Measurements from ENCODE around the gene RELN. TPM values are rescaled to one million over a fixed set of nuclear protein-coding genes. Genes with fewer than 3 reads are reported as not detected.

RELN gene
- total RNA-seq, 2 donors from 2014 or later, result 2.6 to 3.0 TPM

DNA sequence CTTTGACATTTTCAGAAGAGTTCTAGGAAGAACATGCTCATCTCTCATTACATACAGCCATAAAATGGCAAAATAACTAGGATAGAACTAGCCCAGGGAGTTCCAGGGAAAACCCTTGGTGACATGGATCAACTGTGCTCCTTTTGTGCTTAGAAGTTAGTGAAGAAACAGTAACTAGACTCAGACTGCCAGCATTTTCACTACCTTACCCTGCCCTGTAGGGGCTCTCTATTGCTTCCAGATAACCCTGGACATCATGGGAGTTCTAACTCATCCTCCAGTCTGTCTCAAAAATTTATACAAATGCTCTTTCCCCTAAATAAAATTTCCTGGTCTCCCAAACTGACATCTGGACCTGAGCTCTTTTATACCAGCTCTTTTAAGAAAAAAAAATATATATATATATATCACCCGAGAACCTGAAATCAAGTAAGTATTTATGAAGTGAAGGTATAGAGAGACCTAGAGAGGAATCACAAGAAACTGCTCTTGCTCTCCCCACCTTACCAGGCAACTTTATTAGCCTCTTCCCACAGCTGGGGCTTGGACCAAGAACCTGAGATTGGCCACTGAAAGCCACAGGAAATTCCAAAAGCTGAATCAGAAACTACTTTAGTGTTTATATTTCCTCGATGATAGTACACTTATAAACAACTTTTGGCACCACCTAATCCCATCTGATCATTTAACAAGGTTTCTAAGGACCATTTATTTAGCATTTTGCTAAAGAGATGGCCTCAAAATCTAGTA, 101.4 kb downstream of the RELN start:
- Histone ChIP-seq H3K4me1 (replicated peaks) (no peaks in the 10 kb centered on the region), H3K27ac (no peak overlapping the region), H3K9me3 (no peaks in the 10 kb centered on the region), H3K27me3 (replicated peaks; ENCODE audit: insufficient read depth) (no peaks in the 10 kb centered on the region), H3K4me3 (no peak overlapping the region), H3K36me3 (no peaks in the 10 kb centered on the region)
- TF ChIP-seq POLR2A (IDR thresholded peaks at IDR 0.05), result no peak
- TF ChIP-seq POLR2AphosphoS5 (IDR thresholded peaks at IDR 0.05), result no peak
- TF ChIP-seq, protein P1, sequence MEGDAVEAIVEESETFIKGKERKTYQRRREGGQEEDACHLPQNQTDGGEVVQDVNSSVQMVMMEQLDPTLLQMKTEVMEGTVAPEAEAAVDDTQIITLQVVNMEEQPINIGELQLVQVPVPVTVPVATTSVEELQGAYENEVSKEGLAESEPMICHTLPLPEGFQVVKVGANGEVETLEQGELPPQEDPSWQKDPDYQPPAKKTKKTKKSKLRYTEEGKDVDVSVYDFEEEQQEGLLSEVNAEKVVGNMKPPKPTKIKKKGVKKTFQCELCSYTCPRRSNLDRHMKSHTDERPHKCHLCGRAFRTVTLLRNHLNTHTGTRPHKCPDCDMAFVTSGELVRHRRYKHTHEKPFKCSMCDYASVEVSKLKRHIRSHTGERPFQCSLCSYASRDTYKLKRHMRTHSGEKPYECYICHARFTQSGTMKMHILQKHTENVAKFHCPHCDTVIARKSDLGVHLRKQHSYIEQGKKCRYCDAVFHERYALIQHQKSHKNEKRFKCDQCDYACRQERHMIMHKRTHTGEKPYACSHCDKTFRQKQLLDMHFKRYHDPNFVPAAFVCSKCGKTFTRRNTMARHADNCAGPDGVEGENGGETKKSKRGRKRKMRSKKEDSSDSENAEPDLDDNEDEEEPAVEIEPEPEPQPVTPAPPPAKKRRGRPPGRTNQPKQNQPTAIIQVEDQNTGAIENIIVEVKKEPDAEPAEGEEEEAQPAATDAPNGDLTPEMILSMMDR (IDR thresholded peaks at IDR 0.05), result no peak
- 65% methylated on average over 2 of the region's 2 CpGs for WGBS
- no peak for DNase-seq (ENCODE audit: low spot score)
- intact Hi-C loops (cut with DNase I), result no loop called here

DNA sequence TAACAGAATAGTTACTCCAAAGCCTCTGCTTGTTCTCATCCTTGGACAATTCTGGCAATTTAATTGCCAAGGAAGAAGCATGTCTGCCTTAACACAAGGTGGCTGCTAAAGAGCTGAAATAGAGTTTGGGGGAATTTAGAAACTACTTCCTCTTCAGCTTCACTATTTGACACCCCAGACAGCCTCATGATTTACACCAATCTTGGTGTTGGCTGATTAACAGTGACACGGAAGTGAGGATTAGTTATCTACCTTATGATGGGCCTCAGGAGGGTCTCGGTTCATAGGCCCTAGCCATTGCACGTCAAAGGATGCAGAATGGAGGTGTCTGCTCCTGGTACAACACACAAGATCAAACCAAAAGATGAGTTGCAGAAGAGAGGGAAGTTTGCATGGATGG, 102.4 kb downstream of the RELN start:
- no peaks in the 10 kb centered on the region for H3K36me3 ChIP-seq
- H3K4me3 ChIP-seq, result no peak overlapping the region
- H3K27ac ChIP-seq, result no peak overlapping the region
- H3K27me3 ChIP-seq (replicated peaks; ENCODE audit: insufficient read depth), result no peaks in the 10 kb centered on the region
- WGBS, result 81% methylated on average over 3 of the region's 3 CpGs
- TF ChIP-seq, protein P1 (IDR thresholded peaks at IDR 0.05), result no peak
- no peak for TF ChIP-seq POLR2A (IDR thresholded peaks at IDR 0.05)
- TF ChIP-seq POLR2AphosphoS5 (IDR thresholded peaks at IDR 0.05), result no peak
- H3K4me1 ChIP-seq (replicated peaks), result no peaks in the 10 kb centered on the region
- intact Hi-C loops (cut with DNase I), result no loop called here
- DNase-seq (ENCODE audit: low spot score), result no peak
- no peaks in the 10 kb centered on the region for H3K9me3 ChIP-seq

DNA sequence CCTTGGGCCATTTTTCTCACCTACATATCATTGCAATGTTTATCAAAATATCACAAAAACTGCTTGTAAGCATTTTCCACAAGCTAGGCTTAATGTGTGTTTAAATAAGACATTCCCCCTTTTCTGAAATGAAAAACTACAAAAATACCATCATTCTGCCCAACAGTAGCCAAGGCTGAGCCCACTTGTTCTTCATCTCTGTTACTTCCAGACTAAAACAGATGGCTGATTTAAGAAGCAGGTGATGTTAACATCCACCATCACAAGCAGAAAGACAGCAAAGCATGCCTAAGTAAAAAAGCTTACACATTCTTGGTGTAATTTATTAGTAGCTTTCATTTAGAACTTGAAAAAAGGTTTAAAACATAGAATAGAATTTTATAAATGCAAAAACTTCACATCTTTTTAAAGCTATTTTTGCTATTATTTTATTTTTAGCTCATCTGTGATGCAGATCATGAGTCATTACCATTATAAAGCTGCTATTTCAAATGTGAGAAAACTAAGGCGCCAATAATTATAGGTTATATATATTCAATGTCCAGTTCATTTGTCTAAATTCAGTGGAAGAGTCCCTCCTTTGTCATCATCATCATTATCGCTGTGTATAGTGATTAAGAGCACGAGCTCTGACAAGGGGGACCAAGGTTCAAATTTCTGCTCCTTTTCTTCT, 109.4 kb downstream of the RELN start:
- 71% methylated on average over 3 of the region's 3 CpGs for WGBS
- Histone ChIP-seq H3K27ac (no peak overlapping the region), H3K27me3 (replicated peaks; ENCODE audit: insufficient read depth) (no peaks in the 10 kb centered on the region), H3K9me3 (no peaks in the 10 kb centered on the region), H3K36me3 (no peaks in the 10 kb centered on the region), H3K4me3 (no peak overlapping the region), H3K4me1 (replicated peaks) (no peaks in the 10 kb centered on the region)
- intact Hi-C loops (cut with DNase I), result no loop called here
- TF ChIP-seq, protein P1 (IDR thresholded peaks at IDR 0.05), result no peak
- TF ChIP-seq POLR2AphosphoS5 (IDR thresholded peaks at IDR 0.05) (no peak), POLR2A (IDR thresholded peaks at IDR 0.05) (no peak)
- no peak for DNase-seq (ENCODE audit: low spot score)

DNA sequence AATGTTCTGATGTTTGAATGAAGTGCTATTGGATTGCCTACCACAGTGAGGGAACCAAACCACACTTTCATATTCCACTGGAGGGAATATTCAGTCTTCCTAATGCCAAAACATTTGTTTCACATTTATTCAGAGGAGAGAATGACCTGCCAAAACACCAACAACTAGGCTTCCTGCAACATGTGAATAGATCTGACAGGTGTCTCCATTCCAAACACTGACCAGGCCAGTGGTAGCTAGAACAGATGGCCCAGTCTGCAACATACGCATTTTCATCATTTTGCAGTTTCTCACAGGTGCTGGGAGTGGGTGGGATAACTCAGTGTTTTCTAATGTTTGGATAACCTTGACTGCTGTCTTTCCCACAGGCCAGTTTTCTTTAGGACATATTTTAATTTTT, 110.0 kb downstream of the RELN start:
- H3K4me1 ChIP-seq (replicated peaks), result no peaks in the 10 kb centered on the region
- no peaks in the 10 kb centered on the region for H3K36me3 ChIP-seq
- H3K27me3 ChIP-seq (replicated peaks; ENCODE audit: insufficient read depth), result no peaks in the 10 kb centered on the region
- DNase-seq (ENCODE audit: low spot score), result no peak
- 66% methylated on average over 1 of the region's 1 CpG for WGBS
- intact Hi-C loops (cut with DNase I), result no loop called here
- H3K9me3 ChIP-seq, result no peaks in the 10 kb centered on the region
- TF ChIP-seq POLR2AphosphoS5 (IDR thresholded peaks at IDR 0.05) (no peak), POLR2A (IDR thresholded peaks at IDR 0.05) (no peak)
- TF ChIP-seq, protein P1 (IDR thresholded peaks at IDR 0.05), result no peak
- H3K4me3 ChIP-seq, result no peak overlapping the region
- no peak overlapping the region for H3K27ac ChIP-seq

DNA sequence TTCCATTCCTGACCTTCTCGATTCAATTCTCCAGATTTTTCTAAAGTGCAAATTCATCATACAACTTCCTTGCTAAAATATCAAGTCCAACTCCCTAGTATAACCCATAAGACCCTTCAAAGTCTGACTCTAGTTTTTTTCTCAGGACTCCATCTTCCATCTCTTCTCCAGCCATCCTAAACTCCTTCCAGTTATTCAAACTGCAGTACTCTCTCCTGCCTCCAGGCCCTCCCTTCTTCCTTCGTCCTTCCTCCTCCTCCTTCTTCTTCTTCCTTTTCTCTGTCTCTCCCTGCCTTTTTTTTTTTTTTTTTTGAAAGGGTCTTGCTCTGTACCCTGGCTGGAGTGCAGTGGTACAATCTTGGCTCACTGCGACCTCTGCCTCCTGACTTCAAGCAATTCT, 111.9 kb downstream of the RELN start:
- H3K4me3 ChIP-seq, result no peak overlapping the region
- H3K9me3 ChIP-seq, result no peaks in the 10 kb centered on the region
- intact Hi-C loops (cut with DNase I), result no loop called here
- 72% methylated on average over 3 of the region's 3 CpGs for WGBS
- H3K27ac ChIP-seq, result no peak overlapping the region
- no peak for DNase-seq (ENCODE audit: low spot score)
- no peaks in the 10 kb centered on the region for H3K27me3 ChIP-seq (replicated peaks; ENCODE audit: insufficient read depth)
- no peaks in the 10 kb centered on the region for H3K4me1 ChIP-seq (replicated peaks)
- no peak for TF ChIP-seq POLR2AphosphoS5 (IDR thresholded peaks at IDR 0.05)
- no peaks in the 10 kb centered on the region for H3K36me3 ChIP-seq
